GM12878 (cell line): Measurements from ENCODE around the gene SERTAD2. TPM values are rescaled to one million over a fixed set of nuclear protein-coding genes. Genes with fewer than 3 reads are reported as not detected.

ENCODE experiments used
- BACH1 ChIP-seq: fragments of 450-650 bp; IDR thresholded peaks from 2 replicates; pipeline ENCODE4 v1.6.1; 2017; ENCODE audit warnings: mild to moderate bottlenecking, borderline replicate concordance
- BRCA1 ChIP-seq: IDR thresholded peaks from 2 replicates; pipeline ENCODE4 v1.6.1; 2011; ENCODE audit warnings: low read depth, low read length, improper control_type of control experiment
- ETV6 ChIP-seq, 2 experiments: fragments of 450-650 bp in 1 of 2; IDR thresholded peaks in 1 of 2; conservative IDR thresholded peaks in 1 of 2; 2 replicates each; pipeline ENCODE4 v1.6.1; 2014; ENCODE audit warnings: antibody characterized with exemption in 1 of 2, borderline replicate concordance in 1 of 2, low read depth in 1 of 2, mild to moderate bottlenecking in 1 of 2, moderate library complexity in 1 of 2
- HDAC2 ChIP-seq: fragments of 200-600 bp; sonication (generic); IDR thresholded peaks from 2 replicates; pipeline ENCODE4 v1.6.1; 2017
- IRF4 ChIP-seq: IDR thresholded peaks from 2 replicates; pipeline ENCODE4 v1.6.1; 2011; ENCODE audit warnings: low read depth, low read length
- KLF5 ChIP-seq: fragments of 450-650 bp; IDR thresholded peaks from 2 replicates; pipeline ENCODE4 v1.6.1; 2014; ENCODE audit warnings: mild to moderate bottlenecking; ENCODE audit not compliant: partially characterized antibody
- MEF2B ChIP-seq: fragments of 450-650 bp; IDR thresholded peaks from 2 replicates; pipeline ENCODE4 v1.6.1; 2018; ENCODE audit warnings: mild to moderate bottlenecking, moderate library complexity; ENCODE audit not compliant: partially characterized antibody, poor library complexity, severe bottlenecking
- MYB ChIP-seq: fragments of 150-350 bp; IDR thresholded peaks from 2 replicates; pipeline ENCODE4 v1.6.1; 2014; ENCODE audit warnings: mild to moderate bottlenecking, low read depth, low read length, borderline replicate concordance
- MYC ChIP-seq: IDR thresholded peaks from 2 replicates; pipeline ENCODE4 v1.6.1; 2011; ENCODE audit warnings: mild to moderate bottlenecking, low read length, moderate library complexity, inconsistent platforms; ENCODE audit not compliant: insufficient read depth, insufficient replicate concordance, insufficient read length, severe bottlenecking
- NR2F1 ChIP-seq: fragments of 450-650 bp; conservative IDR thresholded peaks from 2 replicates; pipeline ENCODE4 v1.6.1; 2017; ENCODE audit warnings: mild to moderate bottlenecking
- SMARCA5 ChIP-seq: fragments of 450-650 bp; IDR thresholded peaks from 2 replicates; pipeline ENCODE4 v1.6.1; 2017; ENCODE audit warnings: mild to moderate bottlenecking
- SP1 ChIP-seq: IDR thresholded peaks from one replicate; pipeline ENCODE4 v1.6.1; 2011; ENCODE audit warnings: low read depth, low read length
- SREBF2 ChIP-seq: IDR thresholded peaks from 2 replicates; pipeline ENCODE4 v1.6.1; 2012; ENCODE audit warnings: mild to moderate bottlenecking, low read length
- YBX1 ChIP-seq: fragments of 450-650 bp; IDR thresholded peaks from 2 replicates; pipeline ENCODE4 v1.6.1; 2016; ENCODE audit warnings: antibody characterized with exemption
- ZNF217 ChIP-seq: fragments of 450-650 bp; IDR thresholded peaks from 2 replicates; pipeline ENCODE4 v1.6.1; 2017; ENCODE audit warnings: antibody characterized with exemption, mild to moderate bottlenecking
- ZZZ3 ChIP-seq: IDR thresholded peaks from 2 replicates; pipeline ENCODE4 v1.6.1; 2011; ENCODE audit warnings: low read depth; ENCODE audit not compliant: control insufficient read depth, insufficient read length
- polyA plus RNA-seq, 11 experiments: library from polyadenylated mRNA; depleted of rRNA in 4 of 11; unstranded in 6 of 11; stranded (reverse) in 5 of 11; fragments of >200 nt; fragmentation: Nextera tagmentation in 4 of 11; fragmentation: Illumina TruSeq in 1 of 11; extraction: Ambion mirVana in 4 of 11; extraction: Trizol in 1 of 11; gene quantifications; 1 replicate in 1 of 11; 2 replicates in 10 of 11; pipeline versions ENCODE4 v1.2.1 to v1.2.3, GENCODE V29; 2011 to 2016; ENCODE audit warnings: inconsistent platforms in 2 of 11, missing spikeins in 2 of 11, low read depth in 1 of 11
- total RNA-seq, 4 experiments: library from RNA; depleted of rRNA in 3 of 4; stranded (reverse); fragments of >200 nt in 3 of 4; fragmentation: Illumina TruSeq in 1 of 4; extraction: Trizol in 1 of 4; gene quantifications; 2 replicates each; pipeline versions ENCODE4 v1.2.1 to v1.2.3, GENCODE V29; 2013 to 2021
- TF ChIP-seq, protein P1 (sequence below): IDR thresholded peaks from 2 replicates; pipeline ENCODE4 v1.6.1; 2011; ENCODE audit warnings: borderline replicate concordance, low read depth, mild to moderate bottlenecking, moderate library complexity, low read length; ENCODE audit not compliant: insufficient read depth, poor library complexity, severe bottlenecking
- TF ChIP-seq, protein P2 (sequence below): fragments of 450-650 bp; IDR thresholded peaks from 2 replicates; pipeline ENCODE4 v1.6.1; 2016; ENCODE audit warnings: mild to moderate bottlenecking, moderate library complexity, borderline replicate concordance
- TF ChIP-seq, protein P3 (sequence below): IDR thresholded peaks from 2 replicates; pipeline ENCODE4 v1.6.1; 2012; ENCODE audit warnings: low read length, inconsistent platforms
- TF ChIP-seq, protein P4 (sequence below): IDR thresholded peaks from 2 replicates; pipeline ENCODE4 v1.6.1; 2012; ENCODE audit warnings: low read depth, low read length, improper control_type of control experiment

Gene SERTAD2
- total and polyA plus RNA-seq, 10 of the 15 experiments (the other 5 are each of a cell fraction or from before 2014, with no cell fraction given): 7.9 to 28.7 (median 20.1) TPM

DNA sequence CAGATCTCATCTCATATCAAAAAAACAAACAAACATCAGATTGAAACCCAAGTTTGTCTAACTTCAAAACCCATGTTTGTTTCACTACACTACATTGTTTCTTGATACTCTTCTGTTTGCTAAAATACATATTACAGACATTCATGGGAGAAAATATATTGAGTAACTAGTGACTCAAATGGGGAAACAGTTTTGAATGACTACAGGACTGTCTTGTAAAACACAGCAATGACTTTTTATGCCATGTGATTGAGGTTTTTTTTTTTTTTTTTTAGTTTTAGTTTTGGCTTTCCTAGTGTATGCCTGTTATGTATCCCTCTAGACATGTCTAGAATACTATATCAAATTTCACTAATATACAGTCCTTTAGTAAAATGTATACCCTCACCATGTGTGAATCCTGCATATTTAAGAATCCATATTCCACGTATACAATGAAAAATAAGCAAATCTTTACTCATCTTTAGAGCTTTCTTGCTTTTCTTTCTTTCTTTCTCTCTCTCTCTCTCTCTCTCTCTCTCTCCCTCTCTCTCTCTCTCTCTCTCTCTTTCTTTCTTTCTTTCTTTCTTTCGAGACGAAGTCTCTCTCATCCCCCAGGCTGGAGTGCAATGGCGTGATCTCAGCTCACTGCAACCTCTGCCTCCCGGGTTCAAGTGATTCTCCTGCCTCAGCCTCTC, 46.6 kb upstream of the SERTAD2 start (continued):
- TF ChIP-seq, protein P1, sequence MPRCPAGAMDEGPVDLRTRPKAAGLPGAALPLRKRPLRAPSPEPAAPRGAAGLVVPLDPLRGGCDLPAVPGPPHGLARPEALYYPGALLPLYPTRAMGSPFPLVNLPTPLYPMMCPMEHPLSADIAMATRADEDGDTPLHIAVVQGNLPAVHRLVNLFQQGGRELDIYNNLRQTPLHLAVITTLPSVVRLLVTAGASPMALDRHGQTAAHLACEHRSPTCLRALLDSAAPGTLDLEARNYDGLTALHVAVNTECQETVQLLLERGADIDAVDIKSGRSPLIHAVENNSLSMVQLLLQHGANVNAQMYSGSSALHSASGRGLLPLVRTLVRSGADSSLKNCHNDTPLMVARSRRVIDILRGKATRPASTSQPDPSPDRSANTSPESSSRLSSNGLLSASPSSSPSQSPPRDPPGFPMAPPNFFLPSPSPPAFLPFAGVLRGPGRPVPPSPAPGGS: peak; percentile 71
- TF ChIP-seq ETV6 (conservative IDR thresholded peaks at IDR 0.05 in 1 of 2, IDR thresholded peaks at IDR 0.05 in 1 of 2; ENCODE audit: borderline replicate concordance in 1 of 2, low read depth in 1 of 2): peak in 1 of 2 experiments; percentile 18; a peak in 1 of 4 replicates
- no peak for TF ChIP-seq MYC
- TF ChIP-seq, protein P2, sequence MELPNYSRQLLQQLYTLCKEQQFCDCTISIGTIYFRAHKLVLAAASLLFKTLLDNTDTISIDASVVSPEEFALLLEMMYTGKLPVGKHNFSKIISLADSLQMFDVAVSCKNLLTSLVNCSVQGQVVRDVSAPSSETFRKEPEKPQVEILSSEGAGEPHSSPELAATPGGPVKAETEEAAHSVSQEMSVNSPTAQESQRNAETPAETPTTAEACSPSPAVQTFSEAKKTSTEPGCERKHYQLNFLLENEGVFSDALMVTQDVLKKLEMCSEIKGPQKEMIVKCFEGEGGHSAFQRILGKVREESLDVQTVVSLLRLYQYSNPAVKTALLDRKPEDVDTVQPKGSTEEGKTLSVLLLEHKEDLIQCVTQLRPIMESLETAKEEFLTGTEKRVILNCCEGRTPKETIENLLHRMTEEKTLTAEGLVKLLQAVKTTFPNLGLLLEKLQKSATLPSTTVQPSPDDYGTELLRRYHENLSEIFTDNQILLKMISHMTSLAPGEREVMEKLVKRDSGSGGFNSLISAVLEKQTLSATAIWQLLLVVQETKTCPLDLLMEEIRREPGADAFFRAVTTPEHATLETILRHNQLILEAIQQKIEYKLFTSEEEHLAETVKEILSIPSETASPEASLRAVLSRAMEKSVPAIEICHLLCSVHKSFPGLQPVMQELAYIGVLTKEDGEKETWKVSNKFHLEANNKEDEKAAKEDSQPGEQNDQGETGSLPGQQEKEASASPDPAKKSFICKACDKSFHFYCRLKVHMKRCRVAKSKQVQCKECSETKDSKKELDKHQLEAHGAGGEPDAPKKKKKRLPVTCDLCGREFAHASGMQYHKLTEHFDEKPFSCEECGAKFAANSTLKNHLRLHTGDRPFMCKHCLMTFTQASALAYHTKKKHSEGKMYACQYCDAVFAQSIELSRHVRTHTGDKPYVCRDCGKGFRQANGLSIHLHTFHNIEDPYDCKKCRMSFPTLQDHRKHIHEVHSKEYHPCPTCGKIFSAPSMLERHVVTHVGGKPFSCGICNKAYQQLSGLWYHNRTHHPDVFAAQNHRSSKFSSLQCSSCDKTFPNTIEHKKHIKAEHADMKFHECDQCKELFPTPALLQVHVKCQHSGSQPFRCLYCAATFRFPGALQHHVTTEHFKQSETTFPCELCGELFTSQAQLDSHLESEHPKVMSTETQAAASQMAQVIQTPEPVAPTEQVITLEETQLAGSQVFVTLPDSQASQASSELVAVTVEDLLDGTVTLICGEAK: no peak
- TF ChIP-seq SP1: no peak
- TF ChIP-seq BACH1: no peak
- TF ChIP-seq SMARCA5: no peak
- TF ChIP-seq HDAC2: no peak
- TF ChIP-seq MYB: no peak
- TF ChIP-seq BRCA1: no peak
- TF ChIP-seq NR2F1: no peak
- TF ChIP-seq ZZZ3: peak; percentile 78
- TF ChIP-seq, protein P3, sequence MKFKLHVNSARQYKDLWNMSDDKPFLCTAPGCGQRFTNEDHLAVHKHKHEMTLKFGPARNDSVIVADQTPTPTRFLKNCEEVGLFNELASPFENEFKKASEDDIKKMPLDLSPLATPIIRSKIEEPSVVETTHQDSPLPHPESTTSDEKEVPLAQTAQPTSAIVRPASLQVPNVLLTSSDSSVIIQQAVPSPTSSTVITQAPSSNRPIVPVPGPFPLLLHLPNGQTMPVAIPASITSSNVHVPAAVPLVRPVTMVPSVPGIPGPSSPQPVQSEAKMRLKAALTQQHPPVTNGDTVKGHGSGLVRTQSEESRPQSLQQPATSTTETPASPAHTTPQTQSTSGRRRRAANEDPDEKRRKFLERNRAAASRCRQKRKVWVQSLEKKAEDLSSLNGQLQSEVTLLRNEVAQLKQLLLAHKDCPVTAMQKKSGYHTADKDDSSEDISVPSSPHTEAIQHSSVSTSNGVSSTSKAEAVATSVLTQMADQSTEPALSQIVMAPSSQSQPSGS: peak; percentile 77; the same call in 1 of the 2 replicates
- TF ChIP-seq KLF5: no peak
- TF ChIP-seq IRF4: peak; percentile 78; the same call in 1 of the 2 replicates
- TF ChIP-seq YBX1: no peak
- TF ChIP-seq ZNF217: no peak
- TF ChIP-seq MEF2B: no peak
- TF ChIP-seq SREBF2: no peak
- TF ChIP-seq, protein P4, sequence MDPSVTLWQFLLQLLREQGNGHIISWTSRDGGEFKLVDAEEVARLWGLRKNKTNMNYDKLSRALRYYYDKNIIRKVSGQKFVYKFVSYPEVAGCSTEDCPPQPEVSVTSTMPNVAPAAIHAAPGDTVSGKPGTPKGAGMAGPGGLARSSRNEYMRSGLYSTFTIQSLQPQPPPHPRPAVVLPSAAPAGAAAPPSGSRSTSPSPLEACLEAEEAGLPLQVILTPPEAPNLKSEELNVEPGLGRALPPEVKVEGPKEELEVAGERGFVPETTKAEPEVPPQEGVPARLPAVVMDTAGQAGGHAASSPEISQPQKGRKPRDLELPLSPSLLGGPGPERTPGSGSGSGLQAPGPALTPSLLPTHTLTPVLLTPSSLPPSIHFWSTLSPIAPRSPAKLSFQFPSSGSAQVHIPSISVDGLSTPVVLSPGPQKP: no peak
